ENCODE results near the gene JPH3. TPM values are rescaled to one million over a fixed set of nuclear protein-coding genes. Genes with fewer than 3 reads are reported as not detected.

Gene JPH3
- total and polyA plus RNA-seq, 10 donors = 0.03 TPM; not detected in 9

GRCh38 chr16:87563714-87564523, 38.4 kb upstream of the JPH3 start:
- Histone ChIP-seq H3K9me3 (peaks cover 0 to 5% (median 0%) of the 10 kb centered on the region in 8 donors), H3K36me3 (no peaks in the 10 kb centered on the region), H3K27ac (no peak overlapping the region), H3K4me1 (peaks cover 0 to 14% (median 2%) of the 10 kb centered on the region in 6 donors), H3K27me3 (replicated peaks in 1 of 7) (no peaks in the 10 kb centered on the region), H3K4me3 (no peak overlapping the region)
- 77 to 84% (median 83%) methylated on average over 36 to 44 of the region's 44 CpGs for WGBS, 5 donors
- intact Hi-C loops (cut with DNase I; ENCODE audit: low total_unique reads) = no loop called here
- DNase-seq = no peak
- TF ChIP-seq CTCF (IDR thresholded peaks at IDR 0.05 in 8 of 11, conservative IDR thresholded peaks at IDR 0.05 in 3 of 11) = no peak
- TF ChIP-seq POLR2AphosphoS5 (IDR thresholded peaks at IDR 0.05) = no peak
- TF ChIP-seq POLR2A (IDR thresholded peaks at IDR 0.05) = no peak

- Histone ChIP-seq H3K36me3 (no peaks in the 10 kb centered on the region), H3K27ac (no peak overlapping the region), H3K27me3 (replicated peaks in 1 of 7) (no peaks in the 10 kb centered on the region), H3K9me3 (peaks cover 0 to 5% (median 0%) of the 10 kb centered on the region in 8 donors), H3K4me1 (peaks cover 0 to 14% (median 2%) of the 10 kb centered on the region in 6 donors), H3K4me3 (no peak overlapping the region)
- 81 to 93% (median 92%) methylated on average over 6 of the region's 6 CpGs for WGBS, 5 donors
- TF ChIP-seq POLR2A (IDR thresholded peaks at IDR 0.05) (no peak), POLR2AphosphoS5 (IDR thresholded peaks at IDR 0.05) (no peak), CTCF (IDR thresholded peaks at IDR 0.05 in 8 of 11, conservative IDR thresholded peaks at IDR 0.05 in 3 of 11) (no peak)
- DNase-seq = no peak
- intact Hi-C loops (cut with DNase I; ENCODE audit: low total_unique reads) = no loop called here
These were observed 37.9 kb upstream of the JPH3 start for GRCh38 chr16:87564524-87564778.

GRCh38 chr16:87569601-87570571, 32.4 kb upstream of the JPH3 start:
- no peak overlapping the region for H3K4me3 ChIP-seq
- WGBS, 5 donors = 75 to 81% (median 78%) methylated on average over 21 to 25 of the region's 25 CpGs
- no peak for DNase-seq
- intact Hi-C loops (cut with DNase I; ENCODE audit: low total_unique reads) = no loop called here
- H3K36me3 ChIP-seq = no peaks in the 10 kb centered on the region
- peaks cover 0 to 24% (median 0%) of the 10 kb centered on the region in 7 donors for H3K27me3 ChIP-seq (replicated peaks in 1 of 7)
- peaks cover 0 to 20% (median 0%) of the 10 kb centered on the region in 6 donors for H3K4me1 ChIP-seq
- H3K27ac ChIP-seq = no peak overlapping the region
- H3K9me3 ChIP-seq = no peaks in the 10 kb centered on the region
- TF ChIP-seq POLR2A (IDR thresholded peaks at IDR 0.05) (no peak), CTCF (IDR thresholded peaks at IDR 0.05 in 8 of 11, conservative IDR thresholded peaks at IDR 0.05 in 3 of 11) (no peak)

GRCh38 chr16:87570572-87570937, 31.8 kb upstream of the JPH3 start:
- no peak for DNase-seq
- Histone ChIP-seq H3K4me1 (peaks cover 0 to 23% (median 0%) of the 10 kb centered on the region in 6 donors), H3K27me3 (replicated peaks in 1 of 7) (peaks cover 0 to 31% (median 0%) of the 10 kb centered on the region in 7 donors), H3K4me3 (no peak overlapping the region), H3K36me3 (no peaks in the 10 kb centered on the region), H3K9me3 (no peaks in the 10 kb centered on the region), H3K27ac (peak overlapping the region in 3 of 8 donors; percentile 12 to 47 (median 38))
- 53 to 87% (median 71%) methylated on average over 4 to 6 of the region's 6 CpGs for WGBS, 5 donors
- TF ChIP-seq POLR2A (IDR thresholded peaks at IDR 0.05) (no peak), CTCF (IDR thresholded peaks at IDR 0.05 in 8 of 11, conservative IDR thresholded peaks at IDR 0.05 in 3 of 11) (no peak), POLR2AphosphoS5 (IDR thresholded peaks at IDR 0.05) (no peak)
- intact Hi-C loops (cut with DNase I; ENCODE audit: low total_unique reads) = no loop called here
